ENCODE results near the gene SH2D7.

SH2D7 gene

DNA sequence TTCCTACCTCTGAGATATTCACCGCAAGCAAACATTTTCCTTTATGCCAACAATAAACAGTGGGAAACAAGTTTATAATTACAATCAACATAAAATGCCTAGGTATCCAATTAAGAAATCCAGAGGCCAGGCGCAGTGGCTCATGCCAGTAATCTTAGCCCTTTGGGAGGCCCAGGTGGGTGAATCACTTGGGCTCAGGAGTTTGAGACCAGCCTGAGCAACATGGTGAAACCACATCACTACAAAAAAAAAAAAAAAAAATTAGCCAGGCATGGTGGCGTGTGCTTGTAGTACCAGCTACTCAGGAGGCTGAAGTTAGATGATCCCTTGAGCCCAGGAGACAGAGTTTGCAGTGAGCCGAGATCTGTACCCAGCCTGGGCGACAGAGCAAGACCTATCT lies 32.1 kb upstream of the SH2D7 start:
- no peak for DNase-seq (ENCODE audit: low read depth, low spot score)

- no peak for DNase-seq (ENCODE audit: low read depth, low spot score)
Observed at GRCh38 chr15:78061963-78062427, 30.4 kb upstream of the SH2D7 start.

- DNase-seq (ENCODE audit: low read depth, low spot score), result no peak
Observed at GRCh38 chr15:78063217-78063616, 29.1 kb upstream of the SH2D7 start.

DNA sequence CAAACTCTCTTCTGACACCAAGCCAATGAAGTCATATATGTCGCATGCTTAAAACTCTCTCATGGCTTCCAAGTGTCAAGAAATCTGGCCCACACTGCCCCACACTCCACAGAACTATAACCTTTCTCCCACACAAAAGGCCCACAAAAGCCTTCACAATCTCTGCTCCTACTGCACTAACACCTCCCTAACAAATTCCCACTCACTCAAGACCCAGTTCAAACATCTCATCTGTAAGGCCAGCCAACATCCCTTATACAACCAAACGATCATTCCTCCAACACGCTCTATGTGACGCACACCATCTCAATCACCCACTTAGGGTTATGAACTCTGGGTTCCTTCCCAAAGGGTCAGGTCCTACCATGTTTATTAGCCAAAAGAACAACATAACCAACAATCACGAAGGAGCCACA lies 28.4 kb upstream of the SH2D7 start:
- DNase-seq (ENCODE audit: low read depth, low spot score), result no peak

DNA sequence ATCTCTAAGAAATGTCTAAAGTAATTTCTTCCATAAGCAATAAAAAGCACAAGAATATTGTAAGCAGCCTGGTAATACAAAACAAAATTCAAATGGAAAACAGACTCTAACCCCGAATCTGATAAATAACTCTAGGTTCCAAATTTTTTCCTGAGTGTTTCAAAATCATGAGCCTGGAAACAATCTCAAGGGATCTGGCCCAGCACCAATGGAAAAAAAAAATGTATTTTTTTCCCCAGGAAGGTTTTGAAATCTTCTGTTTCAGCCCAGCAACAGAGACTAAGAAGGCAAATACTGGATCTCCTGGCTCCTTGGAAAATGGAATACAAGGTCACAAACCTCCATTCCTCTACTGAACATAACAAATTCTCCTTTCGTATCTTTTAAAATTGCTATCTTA lies 27.8 kb upstream of the SH2D7 start:
- DNase-seq (ENCODE audit: low read depth, low spot score), result no peak

DNA sequence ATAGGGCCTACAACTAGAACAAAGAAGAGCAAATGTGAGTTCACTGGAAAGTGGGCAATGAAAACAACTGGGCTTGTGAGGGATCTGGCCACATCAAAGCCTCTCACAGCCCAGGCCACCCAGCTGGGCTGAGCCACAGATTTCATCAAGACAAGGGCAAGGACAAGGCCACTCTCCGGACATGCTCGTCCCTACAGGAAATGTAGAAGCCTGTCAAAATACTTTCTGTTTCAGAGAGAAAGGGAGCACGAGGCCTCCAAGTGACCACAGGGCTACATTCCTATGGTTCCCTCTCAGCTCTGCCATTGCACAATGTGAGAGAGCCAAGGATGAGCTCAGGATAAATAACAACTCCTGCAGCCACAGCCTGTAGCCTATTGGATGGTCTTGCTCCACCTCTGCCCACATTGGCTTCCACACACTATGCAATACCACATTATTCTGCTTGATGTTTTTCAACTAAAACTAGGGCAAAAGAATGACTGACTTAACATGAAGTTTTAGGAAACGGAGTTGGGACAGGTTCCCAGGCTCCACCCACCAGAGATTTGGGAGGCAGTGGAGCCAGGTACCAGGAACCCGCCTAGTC lies 27.0 kb upstream of the SH2D7 start:
- DNase-seq (ENCODE audit: low read depth, low spot score), result no peak

- no peak for DNase-seq (ENCODE audit: low read depth, low spot score)
Observed at GRCh38 chr15:78065973-78066946, 26.1 kb upstream of the SH2D7 start.

DNA sequence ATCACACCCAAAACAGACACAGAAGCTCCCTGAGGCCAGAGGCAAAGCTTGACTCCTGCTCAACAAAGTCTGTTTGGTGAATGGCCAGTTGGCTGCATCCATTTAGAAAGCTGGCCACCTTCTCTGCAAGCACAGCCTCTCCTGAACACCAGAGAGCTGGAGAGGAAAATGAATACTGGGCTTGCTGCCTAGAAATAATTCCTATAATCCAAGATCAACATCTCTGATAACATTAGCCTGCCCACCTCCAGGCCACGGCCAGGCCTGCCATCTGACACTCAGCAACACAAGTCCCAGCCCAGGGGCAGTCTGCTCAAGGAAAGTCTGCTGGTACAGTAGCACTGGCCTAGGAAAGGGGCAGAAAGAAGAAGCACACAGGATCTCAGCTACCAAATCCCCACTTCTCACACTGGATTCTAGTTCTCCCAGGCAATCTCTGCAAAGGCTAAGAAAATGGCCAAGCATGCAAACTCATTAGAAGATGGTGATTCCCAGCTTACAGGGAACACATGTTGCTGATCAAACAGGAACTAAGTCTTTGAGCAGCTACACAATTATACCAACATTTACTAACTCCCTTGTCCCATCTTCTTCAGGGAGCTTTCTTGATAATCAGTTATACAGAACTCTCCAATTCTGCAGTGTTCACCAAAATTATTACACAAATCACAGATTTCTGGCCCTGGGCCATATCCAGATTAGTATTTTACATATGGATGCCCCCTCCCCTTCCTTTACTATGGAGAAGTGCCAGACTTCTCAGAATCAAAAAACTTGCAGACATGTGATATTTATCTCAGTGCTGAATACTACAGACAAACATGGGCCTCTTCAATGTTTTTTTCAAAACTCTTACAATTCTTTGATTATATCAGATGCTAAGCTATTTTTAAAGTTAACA lies 24.8 kb upstream of the SH2D7 start:
- no peak for DNase-seq (ENCODE audit: low read depth, low spot score)

DNA sequence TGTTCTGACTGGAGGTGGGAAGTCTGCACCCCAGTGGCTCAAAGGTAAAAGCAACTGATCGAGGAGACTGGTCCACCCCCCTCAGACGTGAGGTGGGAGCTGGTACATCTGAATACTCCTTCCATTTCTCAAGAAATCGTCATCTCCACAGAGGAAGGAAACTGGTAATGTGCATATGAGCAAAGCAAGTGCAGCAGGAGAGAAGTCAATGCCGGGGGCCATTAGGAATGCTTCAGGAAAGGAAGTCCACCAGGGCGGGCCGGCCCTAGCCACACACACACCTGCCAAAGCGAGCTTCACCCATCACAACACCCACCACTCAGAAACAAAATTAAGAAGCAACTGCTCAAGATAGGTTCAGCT lies 23.3 kb upstream of the SH2D7 start:
- DNase-seq (ENCODE audit: low read depth, low spot score), result no peak

GRCh38 chr15:78069462-78070029 lies 22.8 kb upstream of the SH2D7 start:
- no peak for DNase-seq (ENCODE audit: low read depth, low spot score)

- no peak for DNase-seq (ENCODE audit: low read depth, low spot score)
Observed at GRCh38 chr15:78070049-78070700, 22.2 kb upstream of the SH2D7 start.

DNA sequence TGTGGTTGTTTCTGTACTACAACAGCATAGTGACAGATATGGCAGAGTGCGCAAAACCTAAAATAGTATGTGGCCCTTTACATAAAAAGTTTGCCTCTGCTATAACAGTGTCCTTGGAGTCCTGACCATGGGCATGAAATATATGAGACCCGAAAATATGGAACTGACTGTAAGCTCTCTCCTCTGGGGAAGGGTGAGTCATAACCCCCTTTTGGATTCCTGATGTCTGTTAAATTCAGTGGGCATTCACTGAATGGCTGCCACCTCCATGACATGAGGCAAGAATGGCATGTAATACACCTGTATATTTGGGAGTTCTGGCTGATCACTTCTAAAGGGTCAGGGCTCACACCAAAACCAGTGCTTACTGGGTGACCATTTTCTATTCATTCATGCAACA lies 21.0 kb upstream of the SH2D7 start:
- no peak for DNase-seq (ENCODE audit: low read depth, low spot score)

- DNase-seq (ENCODE audit: low read depth, low spot score), result no peak
Observed at GRCh38 chr15:78072080-78072892, 20.1 kb upstream of the SH2D7 start.

DNA sequence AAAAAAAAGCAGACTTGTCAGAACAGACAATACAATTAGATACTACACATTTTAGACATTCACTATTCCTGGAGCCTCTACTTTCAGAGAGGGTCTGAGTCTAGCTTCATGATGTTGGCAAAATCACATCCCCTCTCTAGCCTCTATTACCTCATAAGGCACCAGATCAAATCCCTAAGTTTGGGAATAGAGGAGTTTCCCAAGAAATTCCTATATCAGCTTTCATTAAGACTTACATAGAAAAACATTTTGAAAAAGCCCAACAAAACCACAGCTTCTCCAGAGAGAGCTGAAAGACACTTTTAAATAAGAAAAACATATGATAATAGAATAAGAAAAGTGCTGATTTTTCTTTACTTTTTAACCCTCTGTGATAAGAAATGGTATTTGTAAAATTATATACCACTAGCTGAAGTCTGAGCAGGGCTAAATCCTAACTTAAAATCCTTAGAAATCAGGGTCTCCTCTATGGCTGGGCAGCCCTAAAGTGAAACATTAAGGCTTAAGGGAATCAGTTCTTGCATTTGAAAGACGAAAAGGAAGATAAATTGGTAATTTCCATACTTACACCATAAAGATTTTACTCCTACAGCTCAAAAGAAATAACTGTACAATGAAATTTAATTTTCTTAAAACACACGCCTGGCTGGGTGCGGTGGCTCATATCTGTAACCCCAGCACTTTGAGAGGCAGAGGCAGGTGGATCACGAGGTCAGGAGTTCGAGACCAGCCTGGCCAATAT lies 19.1 kb upstream of the SH2D7 start:
- no peak for DNase-seq (ENCODE audit: low read depth, low spot score)

GRCh38 chr15:78075490-78076230 lies 16.7 kb upstream of the SH2D7 start:
- no peak for DNase-seq (ENCODE audit: low read depth, low spot score)

DNA sequence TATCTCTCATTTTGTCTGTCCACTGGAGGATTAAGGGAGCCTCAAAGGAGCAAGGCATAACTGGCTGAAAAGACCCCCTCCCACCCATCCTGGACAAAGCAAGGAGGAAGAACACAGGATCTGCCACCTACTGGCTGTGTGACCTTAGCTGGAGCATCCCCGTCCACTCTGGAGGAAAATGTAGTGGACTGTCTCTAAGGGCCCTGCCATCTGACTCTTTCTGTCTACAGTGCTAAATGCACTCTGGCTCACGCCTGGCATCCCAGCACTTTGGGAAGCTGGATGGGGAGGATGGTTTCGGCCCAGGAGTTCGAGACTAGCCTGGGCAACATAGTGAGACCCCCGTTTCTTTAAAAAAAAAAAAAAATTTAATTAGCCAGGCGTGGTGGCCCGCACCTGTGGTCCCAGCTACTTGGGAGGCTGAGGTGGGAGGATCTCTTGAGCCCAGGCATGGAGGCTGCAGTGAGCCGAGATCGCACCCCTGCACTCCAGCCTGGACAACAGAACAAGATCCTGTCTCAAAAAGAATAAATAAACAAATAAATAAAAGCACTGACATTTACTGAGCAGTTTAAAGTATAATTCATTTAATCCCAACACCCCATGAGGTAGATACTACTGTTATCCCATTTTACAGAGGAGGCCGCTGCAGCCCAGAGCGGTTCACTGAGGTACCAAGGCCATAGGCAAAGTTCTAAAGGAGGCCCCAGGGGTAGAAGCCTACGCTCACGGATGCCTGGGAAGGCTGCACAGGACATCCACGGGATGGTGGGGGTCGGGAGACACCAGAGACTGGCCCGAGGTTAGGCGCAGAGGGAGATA lies 15.9 kb upstream of the SH2D7 start:
- DNase-seq (ENCODE audit: low read depth, low spot score), result no peak

GRCh38 chr15:78077053-78077870 lies 15.1 kb upstream of the SH2D7 start, which contains the start of gene TBC1D2B:
TSS of gene TBC1D2B (minus strand) at chr15:78077711. CDS start at chr15:78077652, 59 bp downstream.
- peak; percentile 47 for DNase-seq (ENCODE audit: low read depth, low spot score)

Measured in activated CD4-positive, CD25-positive, alpha-beta regulatory T cell treated with anti-CD3 and anti-CD28 coated beads, Interleukin-2, amount 50 U/mL, for 16 hours (primary cell).